Measurements from ENCODE around the gene LSMEM2. TPM values are rescaled to one million over a fixed set of nuclear protein-coding genes. Genes with fewer than 3 reads are reported as not detected.
"Not testable (repeated sequence)": the region's sequence is repeated elsewhere in the genome, so short reads cannot be mapped to it uniquely, and the experiment has no call there.

LSMEM2 gene
- total RNA-seq, 1 experiment from 2014 or later: not detected

DNA sequence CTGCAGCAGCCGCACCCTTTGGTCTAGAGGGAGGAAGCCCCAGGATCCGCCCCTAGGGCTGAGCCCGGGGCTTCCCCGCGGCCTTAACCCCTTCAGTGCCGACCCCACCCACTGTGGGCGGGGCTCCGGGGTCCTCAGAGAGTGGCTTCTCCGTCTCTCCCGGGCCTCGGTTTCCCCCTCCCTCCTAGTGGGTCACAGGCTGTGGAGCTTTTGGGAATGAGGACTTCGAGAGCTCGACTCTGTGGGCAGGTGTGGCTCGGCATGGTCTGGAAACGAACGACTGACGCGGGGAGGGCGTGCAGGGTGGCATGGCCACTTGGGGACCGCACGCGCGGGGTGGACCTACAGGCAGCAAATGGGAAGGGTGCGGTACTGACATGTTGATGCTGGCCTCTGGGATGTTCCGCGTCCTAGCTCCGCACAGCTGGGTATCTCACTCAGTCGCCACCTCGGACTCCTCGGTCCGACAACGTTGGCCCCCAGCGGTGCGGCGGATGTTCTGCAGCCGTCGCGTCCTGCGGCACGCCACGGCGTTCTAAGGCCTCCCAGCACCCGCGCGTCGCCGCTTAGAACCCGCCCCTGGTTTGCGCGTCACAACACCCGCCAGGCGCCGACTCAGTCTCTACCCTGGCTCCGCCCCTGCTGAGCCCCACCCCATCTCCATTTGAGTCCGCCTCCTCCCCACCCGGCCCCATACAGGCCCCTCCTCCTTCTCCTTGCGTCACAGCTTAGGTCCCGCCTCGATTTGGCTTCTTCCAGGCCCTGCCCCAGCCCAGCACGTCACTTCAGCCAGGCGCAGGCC lies 20.1 kb downstream of the LSMEM2 start, which contains the start of the genes HYAL3 and NAA80:
HYAL3 (minus strand) TSS at position 570 of the 802 bp plus-strand sequence. CDS start 3,803 bp downstream, outside the sequence.
NAA80 (minus strand) TSS at position 570 of the 802 bp plus-strand sequence. CDS start 1,942 bp downstream, outside the sequence.
- DNase-seq (ENCODE audit: low read depth): peak; percentile 98

DNA sequence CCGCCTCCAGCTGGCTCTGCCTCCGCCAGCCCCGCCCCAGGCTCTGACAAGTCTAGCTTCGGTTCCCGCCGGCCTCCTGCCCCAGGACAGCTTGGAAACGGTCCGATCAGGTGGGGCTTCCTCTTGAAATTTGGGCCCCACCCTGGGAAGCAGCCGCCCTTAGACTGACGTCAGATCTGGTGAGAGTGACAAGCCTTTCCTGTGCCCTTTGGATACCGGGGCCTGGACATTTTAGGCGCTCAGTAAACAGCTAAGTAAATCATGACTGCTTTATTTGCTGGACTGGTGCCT lies 20.7 kb downstream of the LSMEM2 start:
- DNase-seq (ENCODE audit: low read depth): no peak

DNA sequence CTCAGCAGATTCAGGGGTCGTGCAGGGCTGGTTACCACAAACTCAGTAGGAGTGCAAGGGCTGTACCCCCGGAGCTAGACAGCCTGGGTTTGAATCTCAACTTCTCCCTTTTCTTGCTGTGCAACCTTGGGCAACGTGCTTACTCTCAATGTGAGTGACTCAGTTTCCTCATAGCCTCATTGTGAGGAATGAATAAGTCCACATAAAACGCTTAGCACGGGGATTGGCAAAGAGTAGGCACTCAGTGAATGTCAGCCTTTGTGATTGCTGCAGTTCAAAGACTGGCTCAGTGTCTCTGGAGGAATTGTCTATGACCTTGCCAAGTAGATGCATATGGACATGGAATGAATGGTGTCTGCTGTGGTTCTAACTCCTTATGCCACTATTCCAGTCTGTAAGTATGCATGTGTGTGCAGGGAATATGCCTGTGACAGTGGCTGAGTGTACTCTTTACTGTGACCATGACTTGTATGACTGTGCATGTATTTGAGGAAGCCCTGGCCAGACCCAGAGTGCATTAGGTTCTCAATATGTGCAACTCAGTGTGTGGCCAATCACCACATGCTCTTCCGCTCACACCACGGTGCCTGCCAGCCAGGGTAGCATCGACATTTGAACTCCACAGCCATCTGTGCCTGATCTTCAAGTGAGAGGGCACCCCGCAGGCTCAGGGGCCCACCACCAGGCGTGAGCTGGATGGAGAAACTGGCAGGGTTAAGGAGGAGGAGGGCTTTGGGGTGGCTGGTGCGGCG lies 21.2 kb downstream of the LSMEM2 start:
- DNase-seq (ENCODE audit: low read depth): no peak

DNA sequence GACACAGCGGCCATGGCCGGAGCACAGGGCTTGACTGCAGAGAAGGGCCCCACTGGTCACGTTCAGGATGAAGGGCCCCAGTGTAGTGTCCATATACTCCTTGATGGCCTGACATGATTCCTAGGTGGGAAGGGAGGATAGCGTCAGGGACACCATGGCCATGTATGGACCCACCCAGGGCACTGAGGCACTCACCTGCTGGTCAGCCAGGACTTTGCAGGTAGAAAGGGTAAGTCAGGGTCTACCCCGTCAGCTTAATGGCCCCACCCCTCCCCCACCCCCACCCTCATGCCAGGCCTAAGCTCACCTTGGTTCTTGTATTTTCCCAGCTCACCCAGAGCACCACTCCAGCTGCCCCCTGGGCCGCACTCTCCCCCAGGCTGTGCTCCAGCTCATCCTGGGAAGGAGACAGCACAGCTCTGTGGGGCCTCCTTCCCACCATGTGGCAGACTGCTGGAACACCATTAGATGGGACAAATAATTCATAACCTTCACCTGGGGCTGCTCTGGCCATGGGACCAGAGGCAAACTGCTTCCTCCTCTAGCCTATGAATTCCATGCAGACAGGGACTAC lies 21.9 kb downstream of the LSMEM2 start:
- DNase-seq (ENCODE audit: low read depth): no peak

DNA sequence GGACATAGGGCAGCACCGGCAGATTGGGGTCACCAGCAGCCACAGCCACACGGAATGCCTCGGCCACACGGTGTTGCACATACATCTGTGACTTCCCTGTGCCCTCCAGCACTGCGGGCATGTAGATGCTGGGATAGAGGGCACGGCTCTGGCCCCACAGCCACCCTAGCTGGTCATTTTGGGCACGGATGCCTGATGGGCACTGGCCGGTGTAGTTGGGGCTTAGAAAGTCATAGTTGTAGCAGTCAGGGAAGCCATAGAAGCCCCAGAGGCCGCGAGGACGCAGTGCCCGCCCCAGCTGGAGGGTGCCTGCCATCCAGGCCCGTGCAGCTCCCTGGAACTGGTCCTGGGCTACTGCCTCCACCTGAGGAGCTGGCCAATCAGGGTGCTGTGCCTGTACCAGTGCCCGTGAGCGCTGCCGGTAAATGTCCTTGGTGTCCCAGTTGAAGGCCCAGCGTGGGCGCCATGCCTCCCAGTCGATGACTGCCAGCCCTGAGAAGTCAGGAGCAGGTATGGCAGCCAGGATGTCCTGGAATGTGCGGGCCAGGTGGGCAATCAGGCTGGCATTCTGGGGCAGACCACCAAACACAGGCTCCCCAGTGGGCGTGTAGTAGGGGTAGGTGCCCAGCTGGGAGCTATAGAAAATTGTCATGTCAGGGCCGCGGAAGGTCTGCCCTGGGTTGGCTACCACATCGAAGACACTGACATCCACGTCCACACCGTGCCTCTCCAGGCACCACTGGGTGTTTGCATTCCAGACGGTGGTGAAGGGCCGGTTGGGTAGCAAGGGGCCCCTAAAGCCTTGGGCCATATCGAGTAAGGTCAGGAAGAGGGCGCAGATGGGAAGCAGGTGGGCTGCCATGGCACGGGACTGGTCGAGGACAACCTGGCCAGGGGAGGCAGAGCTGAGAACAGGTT lies 23.5 kb downstream of the LSMEM2 start:
- DNase-seq (ENCODE audit: low read depth): no peak

DNA sequence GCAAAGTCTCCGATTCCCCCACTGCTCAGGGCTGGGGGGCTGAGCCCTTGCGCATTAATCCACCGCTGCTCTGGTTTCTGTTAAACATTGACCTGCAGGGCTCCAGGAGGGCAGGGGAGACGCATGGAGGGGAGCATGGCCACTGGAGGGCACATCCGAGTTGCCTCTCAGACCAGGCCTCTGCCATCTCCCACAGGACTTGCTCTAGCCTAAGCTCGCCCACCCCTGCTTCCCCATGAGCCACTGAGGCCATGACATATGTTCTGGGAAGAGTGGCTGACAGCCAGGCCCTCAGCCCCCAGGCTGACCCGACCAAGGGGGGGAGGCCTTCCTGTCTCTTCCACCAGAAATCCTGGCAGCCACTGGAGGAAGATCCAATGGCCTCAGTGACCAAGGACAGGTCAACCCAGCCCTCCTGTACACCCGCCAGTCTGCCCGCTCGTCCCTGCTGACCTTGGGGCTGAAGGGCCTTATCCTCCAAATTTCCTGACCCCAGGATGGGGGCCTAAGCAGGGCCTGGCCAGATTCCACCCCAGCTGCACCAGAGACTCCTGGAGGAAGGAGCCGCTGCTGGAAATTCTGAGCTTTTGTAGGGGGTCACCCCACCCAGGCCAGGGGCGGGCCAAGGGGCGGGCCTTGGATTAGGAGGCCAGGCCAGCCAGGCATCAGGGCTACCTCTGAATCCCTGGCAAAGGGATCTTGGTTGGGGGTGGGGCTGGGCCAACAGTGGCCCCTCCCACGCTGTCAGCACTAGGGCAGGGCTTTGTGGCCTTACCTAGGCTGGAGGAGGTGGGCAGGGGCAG lies 24.3 kb downstream of the LSMEM2 start, which contains the start of gene HYAL1:
HYAL1 (minus strand) TSS at position 562 of the 803 bp plus-strand sequence. CDS start 618 bp downstream, outside the sequence.
- no peak for DNase-seq (ENCODE audit: low read depth)

DNA sequence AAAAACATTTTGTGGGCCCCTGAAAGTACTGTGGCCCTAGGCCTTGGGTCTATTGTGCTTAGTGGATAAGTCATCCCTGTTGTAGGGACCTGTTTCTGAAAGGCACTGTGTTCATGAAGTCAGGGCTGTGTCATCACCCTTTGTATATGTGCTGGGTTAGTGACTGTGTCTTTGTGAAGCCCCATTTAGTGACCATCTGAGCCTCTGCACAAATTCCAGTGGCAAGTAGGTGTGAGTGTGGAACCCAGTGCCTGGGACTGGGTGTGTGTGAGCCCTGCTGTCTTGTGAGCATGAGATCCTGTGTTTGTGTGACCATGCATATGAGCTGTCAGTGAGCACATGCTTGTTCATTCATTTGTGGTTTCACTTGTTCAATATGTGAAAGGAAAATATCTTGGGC lies 25.7 kb downstream of the LSMEM2 start:
- no peak for DNase-seq (ENCODE audit: low read depth)

DNA sequence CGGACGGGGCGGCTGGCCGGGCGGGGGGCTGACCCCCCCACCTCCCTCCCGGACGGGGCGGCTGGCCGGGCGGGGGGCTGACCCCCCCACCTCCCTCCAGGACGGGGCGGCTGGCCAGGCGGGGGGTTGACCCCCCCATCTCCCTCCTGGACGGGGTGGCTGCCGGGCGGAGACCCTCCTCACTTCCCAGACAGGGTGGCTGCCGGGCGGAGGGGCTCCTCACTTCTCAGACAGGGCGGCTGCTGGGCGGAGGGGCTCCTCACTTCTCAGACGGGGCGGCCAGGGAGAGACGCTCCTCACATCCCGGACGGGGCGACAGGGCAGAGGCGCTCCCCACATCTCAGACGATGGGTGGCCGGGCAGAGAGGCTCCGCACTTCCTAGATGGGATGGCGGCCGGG lies 33.2 kb downstream of the LSMEM2 start:
- not testable (repeated sequence) for DNase-seq (ENCODE audit: low read depth)

DNA sequence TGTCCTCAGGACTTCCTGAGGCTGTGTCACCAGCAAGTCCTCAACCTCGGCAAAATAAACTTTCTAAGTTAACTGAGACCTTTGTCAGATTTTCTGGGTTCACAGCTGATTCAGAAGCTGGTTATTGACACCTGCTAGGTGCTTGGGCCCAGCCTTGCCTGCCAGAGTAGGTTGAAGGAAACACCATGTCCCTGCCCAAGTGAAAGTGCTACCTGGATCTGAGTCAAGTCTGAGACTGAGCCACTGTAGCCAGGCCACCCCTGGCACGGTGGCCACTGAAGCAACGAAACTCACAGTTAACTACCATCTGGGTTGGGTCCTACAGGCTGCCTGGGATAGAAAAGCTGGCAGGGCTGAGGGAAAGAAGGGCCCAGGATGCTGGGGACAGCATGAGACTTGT lies 35.5 kb downstream of the LSMEM2 start:
- DNase-seq (ENCODE audit: low read depth): no peak

DNA sequence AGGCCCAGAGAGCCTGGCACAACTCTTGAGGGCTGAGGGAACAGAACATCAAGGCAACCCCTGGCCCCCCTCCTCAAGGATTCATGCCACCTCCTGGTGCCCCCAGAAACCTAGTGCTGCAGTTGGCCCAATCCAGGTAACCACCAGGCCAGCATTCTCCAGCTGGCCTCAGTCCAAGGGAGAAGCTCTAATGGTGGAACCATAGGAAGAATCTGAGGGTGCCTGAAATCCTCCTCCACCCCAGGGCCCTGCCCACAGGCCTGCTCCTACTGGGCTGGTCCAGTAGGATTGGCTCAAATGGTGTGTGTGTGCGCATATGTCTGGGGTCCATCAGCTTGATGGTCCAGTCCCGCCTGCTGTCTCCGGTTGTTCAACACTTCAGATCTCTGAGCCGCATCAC lies 35.9 kb downstream of the LSMEM2 start:
- DNase-seq (ENCODE audit: low read depth): no peak

DNA sequence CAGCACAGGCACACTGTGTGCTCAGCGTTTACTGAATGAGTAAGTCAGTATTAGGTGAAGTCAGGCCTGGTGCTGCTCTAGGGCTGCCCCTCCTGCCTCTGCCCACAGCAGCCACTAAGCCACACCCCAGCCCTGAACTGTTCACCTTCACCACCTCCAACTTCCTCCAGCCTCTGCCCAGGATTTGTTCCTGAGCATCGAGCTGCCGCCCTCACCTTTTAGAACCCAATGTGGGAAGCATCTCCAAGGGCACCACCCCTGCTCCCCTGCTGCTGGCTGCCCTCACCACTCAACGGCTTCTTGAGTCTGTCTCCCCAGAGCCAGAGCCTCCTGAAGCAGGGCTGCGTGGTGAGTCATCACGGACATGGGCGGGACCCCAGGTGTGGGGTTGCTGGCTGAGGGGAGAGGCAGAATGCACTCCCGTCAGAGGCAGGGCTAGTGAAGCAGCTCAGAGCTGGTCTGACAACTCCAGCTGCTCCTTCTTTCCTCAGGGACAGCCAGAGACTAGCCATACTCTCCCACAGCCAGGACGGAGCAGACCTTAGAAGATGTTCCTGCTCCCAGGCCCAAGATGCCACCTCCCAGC lies 37.9 kb downstream of the LSMEM2 start:
- DNase-seq (ENCODE audit: low read depth): peak; percentile 86

DNA sequence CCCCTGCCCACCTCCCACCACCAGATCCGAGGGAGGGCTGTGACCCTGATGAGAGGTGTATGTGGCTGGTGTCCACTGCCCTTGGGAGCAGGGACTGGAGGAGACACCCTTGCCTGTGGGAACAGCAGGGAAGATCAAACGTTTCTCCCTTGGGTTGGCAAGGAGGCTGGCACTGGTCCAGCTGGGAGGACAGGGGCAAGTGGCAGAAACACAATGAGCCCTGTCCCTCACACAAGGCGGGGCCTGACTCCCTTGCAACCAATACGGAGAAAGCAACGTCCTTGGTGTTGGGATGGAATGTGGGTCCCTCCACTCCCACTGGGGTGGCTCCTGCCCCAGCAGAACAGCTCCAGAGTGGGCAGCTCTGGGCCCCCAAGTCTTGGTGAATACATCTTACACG lies 38.4 kb downstream of the LSMEM2 start:
- no peak for DNase-seq (ENCODE audit: low read depth)

DNA sequence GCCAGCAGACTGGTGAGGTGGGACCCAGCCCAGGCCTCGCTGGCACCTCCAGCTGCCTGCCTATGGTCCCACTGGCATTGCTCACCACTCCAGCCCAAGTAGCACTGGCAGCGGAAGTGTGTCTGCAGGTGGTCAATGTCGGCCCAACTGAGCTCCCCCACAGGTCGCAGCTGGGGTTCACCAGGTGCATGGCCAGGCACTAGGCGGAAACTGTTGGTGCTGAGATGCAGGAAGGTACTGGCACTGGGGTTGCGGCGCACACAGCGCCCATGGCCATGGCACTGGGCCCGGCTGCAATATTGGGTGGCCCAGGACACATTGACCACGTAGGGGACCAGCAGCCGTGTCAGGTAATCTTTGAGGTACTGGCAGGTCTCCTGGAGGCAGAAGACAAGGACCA lies 39.3 kb downstream of the LSMEM2 start:
- DNase-seq (ENCODE audit: low read depth): no peak

DNA sequence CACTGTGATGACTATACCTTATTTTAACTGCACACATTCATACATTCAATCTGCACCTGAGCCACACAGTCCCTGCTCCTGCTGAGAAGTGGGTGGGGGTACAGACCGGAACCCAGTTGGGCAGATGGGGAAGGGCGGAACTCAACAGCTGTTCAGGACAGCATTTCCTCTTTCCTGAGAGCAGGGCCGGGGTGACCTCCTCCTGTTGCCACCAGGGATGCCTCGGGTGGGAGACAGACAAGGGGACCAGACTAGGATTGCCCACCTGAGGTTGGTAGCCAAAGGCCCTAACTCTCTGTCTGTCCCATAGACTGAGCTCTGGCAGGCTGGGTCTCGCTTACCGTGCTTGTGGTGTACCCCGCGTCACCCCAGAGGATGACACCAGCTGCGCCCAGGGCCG lies 39.7 kb downstream of the LSMEM2 start:
- DNase-seq (ENCODE audit: low read depth): no peak

DNA sequence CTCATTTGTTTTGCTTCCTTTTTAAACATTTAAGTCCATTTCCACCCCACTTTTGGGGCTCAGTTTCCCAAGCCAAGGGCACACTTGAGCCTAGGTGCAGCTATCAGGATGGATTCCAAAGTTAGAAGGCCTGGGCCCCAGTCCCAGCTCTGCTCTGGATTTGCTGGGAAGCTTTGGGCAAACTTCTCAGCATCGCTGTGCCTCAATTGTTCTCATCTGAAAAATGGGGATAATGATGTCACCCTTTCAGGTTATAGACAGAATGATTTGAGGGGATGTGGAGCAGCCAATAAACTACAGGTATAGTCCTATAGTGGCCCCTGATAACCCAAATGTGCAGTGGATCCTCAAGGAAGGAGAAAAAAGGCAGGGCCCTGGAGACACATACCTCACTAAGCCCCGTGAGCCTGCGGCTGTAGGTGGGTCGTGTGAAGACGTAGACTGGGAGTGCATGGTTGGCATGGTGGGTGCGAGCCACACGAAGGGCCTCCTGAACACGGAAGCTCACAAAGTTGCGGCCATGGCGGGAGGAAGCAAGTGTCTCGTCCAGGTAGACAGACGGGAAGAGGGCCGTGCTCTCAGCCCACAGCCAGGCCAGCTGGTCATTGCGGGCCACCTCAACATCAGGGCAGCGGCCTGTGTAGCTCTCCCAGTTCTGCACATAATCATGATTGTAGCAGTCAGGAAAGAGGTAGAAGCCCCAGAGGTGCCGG lies 40.5 kb downstream of the LSMEM2 start:
- DNase-seq (ENCODE audit: low read depth): no peak

DNA sequence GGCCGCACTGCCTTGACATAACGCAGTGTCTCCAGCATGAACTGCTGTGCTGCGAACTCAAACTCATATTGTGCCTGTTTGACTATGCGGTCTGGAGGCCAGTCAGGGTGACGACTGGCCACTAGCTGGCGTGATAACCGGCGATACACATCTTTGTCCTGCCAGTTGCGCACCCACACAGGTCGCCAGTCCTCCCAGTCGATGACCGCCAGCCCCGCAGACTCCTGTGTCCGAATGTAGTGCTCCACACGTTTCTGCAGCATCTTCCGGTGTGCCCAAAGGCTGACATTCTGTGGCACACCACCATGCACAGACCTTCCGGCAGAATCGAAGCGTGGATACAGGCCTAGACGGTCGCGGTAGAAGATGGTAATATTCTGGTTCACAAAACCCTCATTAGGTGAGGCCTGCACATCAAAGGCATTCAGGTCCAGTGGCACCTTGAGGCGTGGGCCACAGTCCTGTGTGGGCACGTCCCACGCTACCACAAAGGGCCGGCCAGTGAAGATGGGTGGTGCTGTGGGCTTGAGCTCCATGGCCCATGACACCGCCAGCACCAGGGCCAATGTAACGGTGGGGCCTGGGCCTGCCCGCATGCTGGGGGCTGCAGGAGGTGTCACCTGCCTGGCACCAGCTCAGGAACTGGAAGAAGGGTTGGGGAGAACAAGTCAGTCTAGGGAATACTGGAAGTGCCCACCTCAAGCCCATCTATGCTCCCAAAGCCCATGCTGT lies 41.2 kb downstream of the LSMEM2 start:
- DNase-seq (ENCODE audit: low read depth): no peak

DNA sequence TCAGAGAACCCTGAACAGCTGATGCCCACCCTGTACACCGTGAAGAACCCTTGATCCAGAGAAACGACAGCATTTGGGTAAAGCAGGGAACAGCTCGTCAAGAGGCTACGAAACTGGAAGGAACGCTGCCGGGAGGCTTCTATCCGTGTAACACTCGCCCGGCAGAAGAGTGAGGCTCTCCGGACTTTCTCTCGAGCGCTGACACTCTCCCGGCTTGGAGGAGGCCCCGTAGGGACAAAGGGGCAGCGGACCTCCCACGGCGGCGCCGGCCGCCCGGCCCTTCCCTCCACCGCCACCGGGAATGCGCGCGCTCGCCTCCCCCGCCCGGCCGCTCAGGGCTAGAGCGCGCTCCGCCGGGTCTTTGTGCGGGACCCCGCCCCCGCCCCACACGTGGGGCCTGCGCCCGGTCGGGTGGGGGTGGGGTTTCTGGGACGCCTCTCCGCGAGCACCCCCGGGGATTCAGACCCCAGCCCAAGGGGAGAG lies 42.0 kb downstream of the LSMEM2 start:
- peak; percentile 71 for DNase-seq (ENCODE audit: low read depth)

DNA sequence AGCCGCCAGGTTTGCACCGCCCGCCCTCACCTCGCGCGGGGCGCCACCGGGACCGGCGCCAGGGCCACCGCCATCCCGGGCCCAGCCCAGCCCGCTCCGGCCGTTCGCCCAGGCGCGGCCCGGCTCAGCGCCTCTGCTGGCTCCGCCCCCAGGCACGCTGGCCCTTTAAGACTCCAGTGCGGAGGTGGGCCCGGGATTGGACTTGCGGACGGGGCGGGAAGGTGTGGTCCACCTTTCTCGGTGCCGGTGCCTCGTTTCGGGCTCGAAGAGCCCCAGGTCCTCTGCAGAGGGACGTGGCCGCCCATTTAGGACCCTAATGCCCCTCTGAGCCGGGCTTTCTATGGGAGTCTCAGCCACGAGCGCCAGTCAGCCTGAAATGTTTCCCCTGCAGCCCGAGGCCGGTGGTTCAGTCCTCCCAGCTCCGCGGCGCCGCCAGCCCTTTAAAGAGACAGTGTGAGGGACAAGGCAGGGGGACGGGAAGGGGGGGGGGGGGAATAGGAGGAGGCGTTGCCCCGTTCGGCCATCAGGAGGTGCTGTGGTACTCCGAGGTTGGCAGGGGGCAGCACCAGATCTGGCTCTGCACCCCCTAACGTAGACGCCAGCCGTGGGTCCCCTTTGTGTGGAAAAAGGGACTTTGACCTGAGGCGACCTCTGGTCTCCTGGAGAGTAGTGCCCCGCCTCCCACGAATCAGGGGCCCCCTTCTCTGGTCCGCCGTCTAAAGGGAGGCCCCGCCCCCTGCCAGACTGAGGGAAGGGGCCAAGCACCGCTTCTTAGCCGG lies 42.6 kb downstream of the LSMEM2 start:
- peak; percentile 88 for DNase-seq (ENCODE audit: low read depth)
